H1 (cell line): ENCODE measurements around the gene PCIF1. TPM values are rescaled to one million over a fixed set of nuclear protein-coding genes. Genes with fewer than 3 reads are reported as not detected.

ENCODE experiments used
- CTCF ChIA-PET: fragments of 300-600 bp; sonication (Branson Sonifier 250); formaldehyde crosslinking; loops from one replicate; lab custom pipeline; 2021; ENCODE audit not compliant: partially characterized antibody; lab: Charles Lee
- POLR2A ChIA-PET: fragments of 300-600 bp; sonication (Branson Sonifier 250); formaldehyde crosslinking; loops from one replicate; lab custom pipeline; 2021; ENCODE audit warnings: inconsistent platforms; ENCODE audit not compliant: partially characterized antibody; lab: Charles Lee
- DNase-seq, 2 experiments: peaks; one replicate each; pipeline versions ENCODE4 v3.0.0 to v3.0.0-alpha.2; 2010 to 2022; ENCODE audit warnings: low spot score in 2 of 2, low read depth in 1 of 2, mixed read lengths in 1 of 2
- FAIRE-seq: peaks from 2 replicates; lab custom pipeline; 2011; peaks lifted over from hg19 to GRCh38; lab: Jason Lieb, UNC
- H2AFZ ChIP-seq: 2 replicates; pipeline ENCODE4 v1.8.1; 2012; ENCODE audit warnings: low read length, inconsistent platforms
- H2AK5ac ChIP-seq: 2 replicates; pipeline ENCODE4 v1.6.1; 2013; ENCODE audit warnings: low read depth, low read length
- H2BK120ac ChIP-seq: replicated peaks from 2 replicates; pipeline ENCODE3; 2013; ENCODE audit warnings: low read depth, low read length, inconsistent platforms
- H2BK12ac ChIP-seq: 2 replicates; pipeline ENCODE4 v1.6.1; 2013; ENCODE audit warnings: low read depth, low read length
- H2BK15ac ChIP-seq: 2 replicates; pipeline ENCODE4 v1.6.1; 2013; ENCODE audit warnings: low read length
- H2BK20ac ChIP-seq: 2 replicates; pipeline ENCODE4 v1.6.1; 2013; ENCODE audit warnings: low read length
- H2BK5ac ChIP-seq: 2 replicates; pipeline ENCODE4 v1.6.1; 2013; ENCODE audit warnings: low read depth, low read length
- H3K14ac ChIP-seq: 2 replicates; pipeline ENCODE4 v1.6.1; 2013; ENCODE audit warnings: inconsistent platforms; ENCODE audit not compliant: insufficient read length
- H3K18ac ChIP-seq: 2 replicates; pipeline ENCODE4 v1.6.1; 2013; ENCODE audit warnings: low read length; ENCODE audit errors: extremely low read depth
- H3K23ac ChIP-seq: 2 replicates; pipeline ENCODE4 v1.6.1; 2013; ENCODE audit warnings: inconsistent platforms; ENCODE audit not compliant: insufficient read length
- H3K23me2 ChIP-seq: 2 replicates; pipeline ENCODE4 v1.6.1; 2013; ENCODE audit warnings: low read depth, low read length
- H3K27ac ChIP-seq: 2 replicates; pipeline ENCODE4 v1.6.1; 2011; ENCODE audit warnings: low read depth, low read length, inconsistent platforms
- H3K27me3 ChIP-seq, 4 experiments: replicated peaks in 1 of 4; 1 replicate in 1 of 4; 2 replicates in 3 of 4; pipeline versions ENCODE4 v1.6.1 to v1.8.1; 2011 to 2013; ENCODE audit warnings: low read length in 3 of 4, mild to moderate bottlenecking in 3 of 4, inconsistent platforms in 2 of 4, mixed read lengths in 2 of 4, moderate library complexity in 1 of 4; ENCODE audit not compliant: control insufficient read depth in 3 of 4, insufficient read depth in 3 of 4; ENCODE audit errors: extremely low read depth in 1 of 4
- H3K36me3 ChIP-seq, 4 experiments: 2 replicates each; pipeline versions ENCODE4 v1.6.1 to v1.8.1; 2011 to 2013; ENCODE audit warnings: mild to moderate bottlenecking in 4 of 4, low read length in 3 of 4, moderate library complexity in 2 of 4, control low read depth in 1 of 4, inconsistent platforms in 1 of 4; ENCODE audit not compliant: insufficient read depth in 4 of 4, control insufficient read depth in 2 of 4
- H3K4ac ChIP-seq: replicated peaks from 2 replicates; pipeline ENCODE3; 2013; ENCODE audit warnings: low read length, low read depth, mixed read lengths, inconsistent platforms; ENCODE audit not compliant: insufficient read length
- H3K4me1 ChIP-seq, 4 experiments: replicated peaks in 1 of 4; 1 replicate in 1 of 4; 2 replicates in 3 of 4; pipeline versions ENCODE4 v1.6.1 to v1.8.1; 2011 to 2013; ENCODE audit warnings: low read length in 3 of 4, inconsistent platforms in 2 of 4, mixed read lengths in 1 of 4; ENCODE audit not compliant: insufficient read depth in 4 of 4, control insufficient read depth in 3 of 4
- H3K4me2 ChIP-seq, 2 experiments: 2 replicates each; pipeline versions ENCODE4 v1.6.1 to v1.8.1; 2011 to 2013; ENCODE audit warnings: low read depth in 2 of 2, low read length in 2 of 2, control low read depth in 1 of 2, inconsistent platforms in 1 of 2, mild to moderate bottlenecking in 1 of 2; ENCODE audit not compliant: insufficient read depth in 1 of 2
- H3K4me3 ChIP-seq, 4 experiments: fragments of 200-600, 300-600 bp in 1 of 4; sonication (generic), shearing (Covaris generic), sonication (Bioruptor Twin) in 1 of 4; 2 replicates each; pipeline versions ENCODE4 v1.5.1 to v1.8.1; 2011 to 2016; ENCODE audit warnings: low read length in 4 of 4, low read depth in 3 of 4, control low read depth in 2 of 4, inconsistent platforms in 2 of 4, mild to moderate bottlenecking in 2 of 4, mixed read lengths in 1 of 4, moderate library complexity in 1 of 4; ENCODE audit not compliant: insufficient read depth in 2 of 4; ENCODE audit errors: extremely low read depth in 1 of 4
- H3K56ac ChIP-seq: replicated peaks from 2 replicates; pipeline ENCODE3; 2013; ENCODE audit warnings: low read depth, mild to moderate bottlenecking, mixed read lengths, low read length, inconsistent platforms; ENCODE audit not compliant: insufficient read length
- H3K79me1 ChIP-seq: 2 replicates; pipeline ENCODE4 v1.6.1; 2013; ENCODE audit warnings: low read depth, low read length, control low read depth
- H3K79me2 ChIP-seq, 2 experiments: 2 replicates each; pipeline versions ENCODE4 v1.6.1 to v1.8.1; 2012 to 2013; ENCODE audit warnings: low read length in 2 of 2, mild to moderate bottlenecking in 2 of 2, inconsistent platforms in 1 of 2; ENCODE audit not compliant: insufficient read depth in 2 of 2, control insufficient read depth in 1 of 2
- H3K9ac ChIP-seq, 4 experiments: replicated peaks in 1 of 4; 1 replicate in 1 of 4; 2 replicates in 3 of 4; pipeline versions ENCODE4 v1.6.1 to v1.8.1; 2011 to 2013; ENCODE audit warnings: low read depth in 3 of 4, low read length in 3 of 4, control low read depth in 2 of 4, mild to moderate bottlenecking in 2 of 4, moderate library complexity in 2 of 4, inconsistent platforms in 1 of 4; ENCODE audit errors: extremely low read depth in 1 of 4
- H3K9me3 ChIP-seq, 2 experiments: 2 replicates each; pipeline versions ENCODE4 v1.6.1 to v1.8.1; 2012 to 2013; ENCODE audit warnings: mild to moderate bottlenecking in 2 of 2, moderate library complexity in 2 of 2, control low read depth in 1 of 2, inconsistent platforms in 1 of 2, low read depth in 1 of 2, low read length in 1 of 2, mixed read lengths in 1 of 2; ENCODE audit not compliant: insufficient read depth in 2 of 2
- H4K20me1 ChIP-seq, 2 experiments: replicated peaks in 1 of 2; 2 replicates each; pipeline versions ENCODE3 to v1.8.1; 2011 to 2013; ENCODE audit warnings: inconsistent platforms in 2 of 2, low read length in 2 of 2, mild to moderate bottlenecking in 1 of 2; ENCODE audit not compliant: insufficient read depth in 2 of 2, control insufficient read depth in 1 of 2
- H4K5ac ChIP-seq: 2 replicates; pipeline ENCODE4 v1.6.1; 2013; ENCODE audit warnings: low read length, low read depth, mixed read lengths, inconsistent platforms; ENCODE audit not compliant: insufficient read length
- H4K8ac ChIP-seq: 2 replicates; pipeline ENCODE4 v1.8.0; 2013; ENCODE audit warnings: mild to moderate bottlenecking, moderate library complexity, low read length, inconsistent platforms; ENCODE audit not compliant: insufficient read depth; ENCODE audit errors: extremely low read depth
- H4K91ac ChIP-seq: replicated peaks from 2 replicates; pipeline ENCODE3; 2013; ENCODE audit warnings: low read length, mixed read lengths, inconsistent platforms; ENCODE audit not compliant: insufficient read length
- GABPA ChIP-seq: IDR thresholded peaks from 2 replicates; pipeline ENCODE4 v1.6.1; 2011; ENCODE audit warnings: mild to moderate bottlenecking, low read length, moderate library complexity, borderline replicate concordance; ENCODE audit not compliant: insufficient read depth
- KDM1A ChIP-seq: fragments of 200-600, 300-600 bp; sonication (generic); IDR thresholded peaks from 2 replicates; pipeline ENCODE4 v1.7.1; 2016; ENCODE audit warnings: mild to moderate bottlenecking, low read length, borderline replicate concordance
- RAD21 ChIP-seq, 2 experiments: IDR thresholded peaks in 1 of 2; conservative IDR thresholded peaks in 1 of 2; 2 replicates each; pipeline ENCODE4 v1.6.1; 2011; ENCODE audit warnings: low read depth in 2 of 2, low read length in 2 of 2, improper control_type of control experiment in 1 of 2, inconsistent platforms in 1 of 2, mild to moderate bottlenecking in 1 of 2, moderate library complexity in 1 of 2
- WGBS, 2 experiments: shearing (Covaris generic) in 1 of 2; methylation state at CpG; one replicate each; pipeline versions ENCODE4 v1.1.6 to v1.1.7; 2013 to 2015; ENCODE audit warnings: low lambda C conversion rate in 2 of 2, mixed read lengths in 2 of 2, inconsistent platforms in 1 of 2, low coverage in 1 of 2, missing lambda C conversion rate in 1 of 2; ENCODE audit not compliant: insufficient replicate concordance in 2 of 2, insufficient coverage in 1 of 2, insufficient read length in 1 of 2; ENCODE audit errors: extremely low coverage in 1 of 2, missing lambda C conversion rate in 1 of 2; 5-methylcytosine and 5-hydroxymethylcytosine counted together
- polyA plus RNA-seq, 7 experiments: library from polyadenylated mRNA; depleted of rRNA in 3 of 7; stranded (reverse) in 5 of 7; unstranded in 2 of 7; fragments of >200 nt in 5 of 7; fragments of 200-250 nt in 2 of 7; gene quantifications; 1 replicate in 5 of 7; 2 replicates in 1 of 7; 4 replicates in 1 of 7; pipeline versions ENCODE4 v1.2.1 to v1.2.3, GENCODE V29; 2011 to 2013; ENCODE audit warnings: missing spikeins in 2 of 7, mixed read lengths in 2 of 7
- total RNA-seq: library from RNA; stranded (reverse); fragmentation: NEBNext Ultra II Directional; extraction: Animal tissue kit (Norgen Biotek cat#: 25700); gene quantifications from 2 replicates; pipeline ENCODE4 v1.2.1, GENCODE V29; 2021
- TF ChIP-seq, protein P1 (sequence below), 3 experiments: IDR thresholded peaks; 1 replicate in 2 of 3; 2 replicates in 1 of 3; pipeline versions ENCODE4 v1.5.1 to v1.6.1; 2011; ENCODE audit warnings: low read length in 3 of 3, mild to moderate bottlenecking in 3 of 3, inconsistent platforms in 2 of 3, low read depth in 1 of 3, moderate library complexity in 1 of 3; ENCODE audit not compliant: insufficient read depth in 1 of 3; ENCODE audit errors: control extremely low read depth in 1 of 3

PCIF1 gene
- total and polyA plus RNA-seq, 2 of the 8 experiments (the other 6 are each of a cell fraction or from before 2014, with no cell fraction given), result 30.3 to 30.6 TPM

DNA sequence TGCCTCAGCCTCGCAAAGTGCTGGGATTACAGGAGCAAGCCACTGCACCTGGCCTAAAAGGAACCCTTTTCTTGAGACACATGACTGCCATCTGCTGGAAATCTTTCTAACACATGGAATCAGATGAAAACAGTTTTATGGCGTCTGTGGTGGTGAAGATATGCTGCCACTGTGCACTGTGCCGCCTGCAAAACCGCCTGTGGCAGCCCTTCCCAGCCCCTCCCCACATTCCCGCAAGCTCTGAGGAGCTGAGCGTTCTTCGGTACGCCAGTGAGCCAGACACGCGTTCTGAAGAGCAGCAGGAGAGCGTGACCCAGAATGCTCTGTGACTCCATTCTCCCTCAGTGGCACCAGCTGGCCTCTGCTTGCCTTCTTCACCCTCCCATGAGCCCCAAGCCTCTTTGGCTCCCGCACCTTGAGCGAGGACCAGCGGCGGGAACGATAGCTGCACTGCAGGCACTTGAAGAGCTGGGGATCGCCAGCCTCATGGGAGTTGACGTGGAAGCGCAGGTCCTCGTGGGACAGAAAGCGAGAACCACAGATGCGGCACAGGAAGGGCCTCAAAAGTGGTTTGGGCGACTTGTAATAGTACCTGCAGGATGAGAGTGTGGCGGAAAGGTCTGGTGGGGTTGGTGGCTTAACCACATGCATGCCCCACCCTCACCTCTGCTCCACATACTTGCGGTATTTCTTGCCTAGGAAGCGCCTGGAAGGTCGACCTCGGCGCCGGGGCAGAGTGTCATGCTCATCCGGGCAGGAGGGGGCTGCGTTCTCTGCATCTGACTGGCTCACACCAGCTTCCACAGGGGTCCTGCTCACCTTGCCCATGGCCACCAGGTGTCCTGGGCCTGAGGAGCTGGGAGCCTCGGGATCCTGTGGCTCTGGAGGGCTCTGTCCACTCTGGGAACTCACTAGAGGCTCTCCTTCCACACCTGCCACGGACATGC lies 28.8 kb downstream of the PCIF1 start:
- no peak overlapping the region for H3K18ac ChIP-seq
- H2BK20ac ChIP-seq, result no peak overlapping the region
- no peak overlapping the region for H4K91ac ChIP-seq
- no peak overlapping the region for H4K5ac ChIP-seq
- peaks cover 2 to 4% of the 10 kb centered on the region in 2 experiments for H4K20me1 ChIP-seq
- H2BK15ac ChIP-seq, result no peak overlapping the region; the same call in 1 of the 2 replicates
- no peak overlapping the region for H3K4me2 ChIP-seq
- FAIRE-seq (no peak), DNase-seq (no peak)
- H3K14ac ChIP-seq, result no peak overlapping the region
- no peak overlapping the region for H3K4ac ChIP-seq
- H4K8ac ChIP-seq, result no peak overlapping the region
- no peak overlapping the region for H3K4me3 ChIP-seq
- CTCF ChIA-PET, result interaction anchor here (1.0 to 9.7 kb wide), 18 partner anchors 8 to 424 kb away, joined by 3 to 82 read pairs (median 6); partner anchors contain the start of genes WFDC6 and ZNF335
- no peak for TF ChIP-seq KDM1A
- TF ChIP-seq RAD21 (IDR thresholded peaks at IDR 0.05 in 1 of 2, conservative IDR thresholded peaks at IDR 0.05 in 1 of 2; ENCODE audit: low read depth in 2 of 2, low read length in 2 of 2), result peak; percentile 56 to 66
- TF ChIP-seq, protein P1, sequence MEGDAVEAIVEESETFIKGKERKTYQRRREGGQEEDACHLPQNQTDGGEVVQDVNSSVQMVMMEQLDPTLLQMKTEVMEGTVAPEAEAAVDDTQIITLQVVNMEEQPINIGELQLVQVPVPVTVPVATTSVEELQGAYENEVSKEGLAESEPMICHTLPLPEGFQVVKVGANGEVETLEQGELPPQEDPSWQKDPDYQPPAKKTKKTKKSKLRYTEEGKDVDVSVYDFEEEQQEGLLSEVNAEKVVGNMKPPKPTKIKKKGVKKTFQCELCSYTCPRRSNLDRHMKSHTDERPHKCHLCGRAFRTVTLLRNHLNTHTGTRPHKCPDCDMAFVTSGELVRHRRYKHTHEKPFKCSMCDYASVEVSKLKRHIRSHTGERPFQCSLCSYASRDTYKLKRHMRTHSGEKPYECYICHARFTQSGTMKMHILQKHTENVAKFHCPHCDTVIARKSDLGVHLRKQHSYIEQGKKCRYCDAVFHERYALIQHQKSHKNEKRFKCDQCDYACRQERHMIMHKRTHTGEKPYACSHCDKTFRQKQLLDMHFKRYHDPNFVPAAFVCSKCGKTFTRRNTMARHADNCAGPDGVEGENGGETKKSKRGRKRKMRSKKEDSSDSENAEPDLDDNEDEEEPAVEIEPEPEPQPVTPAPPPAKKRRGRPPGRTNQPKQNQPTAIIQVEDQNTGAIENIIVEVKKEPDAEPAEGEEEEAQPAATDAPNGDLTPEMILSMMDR (IDR thresholded peaks at IDR 0.05; ENCODE audit: control extremely low read depth in 1 of 3, insufficient read depth in 1 of 3, low read depth in 1 of 3, low read length in 3 of 3), result peak in 2 of 3 experiments; percentile 37 to 47; a peak in 2 of 4 replicates
- no peak for TF ChIP-seq GABPA
- no peak overlapping the region for H3K23ac ChIP-seq
- no peak overlapping the region for H2AFZ ChIP-seq
- no peaks in the 10 kb centered on the region for H3K23me2 ChIP-seq
- H3K79me2 ChIP-seq, result no peaks in the 10 kb centered on the region
- no peak overlapping the region for H3K9ac ChIP-seq
- no peak overlapping the region for H2BK12ac ChIP-seq
- H3K4me1 ChIP-seq, result no peaks in the 10 kb centered on the region
- H3K27ac ChIP-seq, result no peak overlapping the region
- 92% methylated on average over 34 of the region's 34 CpGs; no CpG with 5 or more reads in 1 of the 2 experiments for WGBS, 2 experiments
- no peak overlapping the region for H2BK120ac ChIP-seq
- no peaks in the 10 kb centered on the region for H3K27me3 ChIP-seq
- H3K9me3 ChIP-seq, result no peaks in the 10 kb centered on the region
- POLR2A ChIA-PET, result interaction anchor here (0.9 to 16.7 kb wide), 4 partner anchors 11 to 65 kb away, joined by 3 to 238 read pairs (median 14); partner anchors contain the start of gene PCIF1
- no peaks in the 10 kb centered on the region for H3K79me1 ChIP-seq
- H3K36me3 ChIP-seq, result peaks cover 12 to 49% (median 41%) of the 10 kb centered on the region in 4 experiments
- peak overlapping the region; percentile 19; the same call in 1 of the 2 replicates for H2BK5ac ChIP-seq
- H3K56ac ChIP-seq, result no peak overlapping the region
- H2AK5ac ChIP-seq, result no peak overlapping the region
